GM12801 (cell line): ENCODE measurements around the gene DPYSL4.

Experiments
- TF ChIP-seq, protein P1 (sequence below): IDR thresholded peaks from one replicate; pipeline ENCODE4 v1.5.1; 2011; ENCODE audit warnings: control low read depth; ENCODE audit not compliant: insufficient read length; ENCODE audit errors: extremely low read depth

Gene DPYSL4

DNA sequence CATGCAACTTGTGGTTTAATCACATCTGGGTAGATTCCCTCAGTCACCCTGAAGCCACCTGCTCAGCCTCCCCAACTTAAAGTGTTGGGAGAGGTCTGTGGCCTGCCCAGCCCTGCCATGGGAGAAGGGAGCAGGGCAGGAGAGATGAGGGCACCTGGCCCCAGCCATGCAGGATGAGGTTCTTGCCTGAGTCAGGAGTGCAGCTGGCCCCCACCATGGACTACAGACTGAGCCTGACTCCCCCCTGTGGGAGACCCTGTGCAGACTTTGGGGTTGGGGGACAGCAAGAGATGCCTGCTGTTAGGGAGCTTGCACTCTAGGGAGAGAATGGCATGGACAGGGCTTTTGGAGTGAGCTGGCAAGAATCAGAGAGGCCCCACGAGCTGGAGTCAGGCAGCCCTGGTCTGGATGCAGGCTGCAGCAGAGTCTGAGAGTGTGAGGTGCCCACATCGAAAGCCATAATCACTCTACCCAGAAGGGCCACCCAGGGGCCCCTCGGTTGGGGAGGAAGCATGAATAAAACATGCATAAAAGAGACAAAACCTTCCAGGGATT is 34.7 kb upstream of the DPYSL4 start:
- TF ChIP-seq, protein P1, sequence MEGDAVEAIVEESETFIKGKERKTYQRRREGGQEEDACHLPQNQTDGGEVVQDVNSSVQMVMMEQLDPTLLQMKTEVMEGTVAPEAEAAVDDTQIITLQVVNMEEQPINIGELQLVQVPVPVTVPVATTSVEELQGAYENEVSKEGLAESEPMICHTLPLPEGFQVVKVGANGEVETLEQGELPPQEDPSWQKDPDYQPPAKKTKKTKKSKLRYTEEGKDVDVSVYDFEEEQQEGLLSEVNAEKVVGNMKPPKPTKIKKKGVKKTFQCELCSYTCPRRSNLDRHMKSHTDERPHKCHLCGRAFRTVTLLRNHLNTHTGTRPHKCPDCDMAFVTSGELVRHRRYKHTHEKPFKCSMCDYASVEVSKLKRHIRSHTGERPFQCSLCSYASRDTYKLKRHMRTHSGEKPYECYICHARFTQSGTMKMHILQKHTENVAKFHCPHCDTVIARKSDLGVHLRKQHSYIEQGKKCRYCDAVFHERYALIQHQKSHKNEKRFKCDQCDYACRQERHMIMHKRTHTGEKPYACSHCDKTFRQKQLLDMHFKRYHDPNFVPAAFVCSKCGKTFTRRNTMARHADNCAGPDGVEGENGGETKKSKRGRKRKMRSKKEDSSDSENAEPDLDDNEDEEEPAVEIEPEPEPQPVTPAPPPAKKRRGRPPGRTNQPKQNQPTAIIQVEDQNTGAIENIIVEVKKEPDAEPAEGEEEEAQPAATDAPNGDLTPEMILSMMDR, result no peak

DNA sequence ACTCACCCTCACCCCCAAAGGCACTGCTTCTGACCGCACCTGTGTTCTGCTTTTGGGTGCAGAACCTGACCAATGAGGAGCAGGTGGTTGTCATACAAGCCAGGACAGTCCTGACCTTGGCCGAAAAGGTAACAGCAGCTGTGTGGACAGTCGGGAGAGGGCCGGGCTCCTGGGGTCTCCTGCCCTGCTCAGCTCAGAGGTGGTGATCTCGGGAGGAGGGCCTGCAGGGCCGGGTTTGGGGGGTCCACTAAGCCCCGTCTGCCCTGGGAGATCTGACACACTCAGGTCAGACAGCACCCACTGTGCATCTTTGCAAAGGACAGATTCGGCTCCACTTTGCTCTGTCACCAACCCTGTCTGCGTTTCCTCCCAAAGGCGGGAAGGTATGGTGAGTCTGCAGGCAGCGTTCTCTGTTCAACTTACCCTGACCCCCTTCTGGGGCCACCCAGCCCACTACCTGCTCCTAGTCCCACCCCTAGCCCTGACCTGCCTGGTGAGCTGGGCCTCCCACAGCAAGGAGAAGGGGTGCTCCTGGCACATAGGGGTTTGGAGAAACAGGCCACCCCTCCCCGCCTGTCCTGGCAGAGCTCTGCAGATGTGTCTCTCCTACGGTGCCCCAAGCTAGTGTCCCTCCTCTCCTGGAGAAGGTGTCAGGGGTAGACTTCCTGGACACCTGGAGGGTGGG is 33.7 kb upstream of the DPYSL4 start:
- TF ChIP-seq, protein P1, result no peak

- TF ChIP-seq, protein P1, result no peak
These were observed 33.0 kb upstream of the DPYSL4 start for GRCh38 chr10:132153616-132154217.

GRCh38 chr10:132154440-132154839 is 32.3 kb upstream of the DPYSL4 start:
- TF ChIP-seq, protein P1, result no peak

GRCh38 chr10:132154931-132155330 is 31.8 kb upstream of the DPYSL4 start:
- TF ChIP-seq, protein P1, result no peak

- TF ChIP-seq, protein P1, result no peak
These were observed 30.9 kb upstream of the DPYSL4 start for GRCh38 chr10:132155723-132156381.

GRCh38 chr10:132156382-132156781 is 30.4 kb upstream of the DPYSL4 start:
- TF ChIP-seq, protein P1, result no peak
